HG03558 (cell line): ENCODE data around the gene MYG1.
A peak's percentile ranks its signal among the peaks of the same experiment; 100 is the strongest.

Source experiments
- ATAC-seq: cut with Tn5 transposase; IDR thresholded peaks from one replicate; pipeline ENCODE4 v1.9.1; 2021; ENCODE audit warnings: moderate number of reproducible peaks; ENCODE audit not compliant: unreplicated experiment; ENCODE audit errors: extremely low read depth

MYG1 gene

GRCh38 chr12:53299454-53300180 is at the start of gene MYG1:
MYG1 (plus strand) TSS chr12:53299695; CDS start chr12:53299738, 43 bp downstream.
- ATAC-seq, result no peak

- no peak for ATAC-seq
Measured at GRCh38 chr12:53251477-53252348, 47.8 kb upstream of the MYG1 start.

GRCh38 chr12:53252349-53252916 is 47.1 kb upstream of the MYG1 start:
- no peak for ATAC-seq

GRCh38 chr12:53253298-53253697 is 46.2 kb upstream of the MYG1 start:
- no peak for ATAC-seq

GRCh38 chr12:53254816-53255545 is 44.5 kb upstream of the MYG1 start:
- no peak for ATAC-seq

- ATAC-seq, result no peak
Measured at GRCh38 chr12:53255996-53256395, 43.5 kb upstream of the MYG1 start.

GRCh38 chr12:53258541-53259539 is 40.7 kb upstream of the MYG1 start:
- no peak for ATAC-seq

GRCh38 chr12:53259891-53260290 is 39.6 kb upstream of the MYG1 start:
- no peak for ATAC-seq

- ATAC-seq, result no peak
Measured at GRCh38 chr12:53265783-53266182, 33.7 kb upstream of the MYG1 start.

- no peak for ATAC-seq
Measured at GRCh38 chr12:53267306-53267998, 32.0 kb upstream of the MYG1 start.

- ATAC-seq, result peak; percentile 46
Measured at GRCh38 chr12:53267999-53268629, 31.4 kb upstream of the MYG1 start, which contains the start of gene ESPL1. ESPL1 (plus strand) TSS chr12:53268299; CDS start chr12:53268767, 468 bp downstream.

GRCh38 chr12:53268630-53269562 is 30.6 kb upstream of the MYG1 start:
- no peak for ATAC-seq

GRCh38 chr12:53274445-53274844 is 25.1 kb upstream of the MYG1 start:
- ATAC-seq, result no peak

- no peak for ATAC-seq
Measured at GRCh38 chr12:53276511-53276910, 23.0 kb upstream of the MYG1 start.

- ATAC-seq, result no peak
Measured at GRCh38 chr12:53277981-53278380, 21.5 kb upstream of the MYG1 start.

GRCh38 chr12:53279283-53279869 is 20.1 kb upstream of the MYG1 start:
- ATAC-seq, result no peak
